Muscle layer of duodenum (tissue), 2 donors: Measurements from ENCODE around the gene CAPN5.

Source experiments
- H3K27ac ChIP-seq: one replicate; pipeline ENCODE4 v1.7.0; 2013; ENCODE audit warnings: mild to moderate bottlenecking, low read length
- H3K27me3 ChIP-seq: one replicate; pipeline ENCODE4 v1.7.0; 2013; ENCODE audit warnings: low read depth, mild to moderate bottlenecking, control low read depth, low read length
- H3K36me3 ChIP-seq, 2 donors: one replicate each; pipeline ENCODE4 v1.7.0; 2013; ENCODE audit warnings: low read length in 2 of 2, control low read depth in 1 of 2, mild to moderate bottlenecking in 1 of 2; ENCODE audit not compliant: insufficient read depth in 2 of 2, control insufficient read depth in 1 of 2
- H3K4me1 ChIP-seq, 2 donors: one replicate each; pipeline ENCODE4 v1.7.0; 2013; ENCODE audit warnings: low read length in 2 of 2, mild to moderate bottlenecking in 2 of 2, control low read depth in 1 of 2, moderate library complexity in 1 of 2; ENCODE audit not compliant: insufficient read depth in 2 of 2, control insufficient read depth in 1 of 2
- H3K4me3 ChIP-seq, 2 donors: one replicate each; pipeline ENCODE4 v1.7.0; 2013; ENCODE audit warnings: low read length in 2 of 2, low read depth in 1 of 2, mild to moderate bottlenecking in 1 of 2
- H3K9me3 ChIP-seq, 2 donors: one replicate each; pipeline ENCODE4 v1.7.0; 2013; ENCODE audit warnings: low read length in 2 of 2, control low read depth in 1 of 2, mild to moderate bottlenecking in 1 of 2; ENCODE audit not compliant: control insufficient read depth in 1 of 2
- donor health status: healthy.

Gene CAPN5

DNA sequence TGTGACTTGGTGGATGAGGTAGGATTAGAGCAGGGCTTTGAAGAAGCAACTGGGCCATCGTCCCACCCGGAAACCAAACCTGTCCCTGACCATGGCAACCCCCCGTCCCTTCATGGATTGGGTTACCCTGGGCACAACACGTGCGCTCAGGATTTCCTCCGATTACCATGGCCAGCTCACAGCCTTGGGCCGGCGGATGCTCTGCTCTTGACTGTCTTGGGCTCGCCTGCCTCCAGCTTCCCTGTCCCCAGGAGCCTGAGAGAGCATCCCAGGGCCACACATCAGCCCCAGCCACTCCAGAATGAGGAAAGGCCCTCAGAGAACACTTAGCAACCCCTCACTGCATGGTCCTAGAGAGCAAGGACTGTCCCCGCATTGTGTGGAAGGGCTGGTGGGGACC lies 84.1 kb downstream of the CAPN5 start:
- Histone ChIP-seq H3K27ac (no peak overlapping the region), H3K4me1 (peaks cover 0 to 4% of the 10 kb centered on the region in 2 donors), H3K36me3 (no peaks in the 10 kb centered on the region), H3K9me3 (no peaks in the 10 kb centered on the region), H3K4me3 (no peak overlapping the region), H3K27me3 (peaks cover 3% of the 10 kb centered on the region)

DNA sequence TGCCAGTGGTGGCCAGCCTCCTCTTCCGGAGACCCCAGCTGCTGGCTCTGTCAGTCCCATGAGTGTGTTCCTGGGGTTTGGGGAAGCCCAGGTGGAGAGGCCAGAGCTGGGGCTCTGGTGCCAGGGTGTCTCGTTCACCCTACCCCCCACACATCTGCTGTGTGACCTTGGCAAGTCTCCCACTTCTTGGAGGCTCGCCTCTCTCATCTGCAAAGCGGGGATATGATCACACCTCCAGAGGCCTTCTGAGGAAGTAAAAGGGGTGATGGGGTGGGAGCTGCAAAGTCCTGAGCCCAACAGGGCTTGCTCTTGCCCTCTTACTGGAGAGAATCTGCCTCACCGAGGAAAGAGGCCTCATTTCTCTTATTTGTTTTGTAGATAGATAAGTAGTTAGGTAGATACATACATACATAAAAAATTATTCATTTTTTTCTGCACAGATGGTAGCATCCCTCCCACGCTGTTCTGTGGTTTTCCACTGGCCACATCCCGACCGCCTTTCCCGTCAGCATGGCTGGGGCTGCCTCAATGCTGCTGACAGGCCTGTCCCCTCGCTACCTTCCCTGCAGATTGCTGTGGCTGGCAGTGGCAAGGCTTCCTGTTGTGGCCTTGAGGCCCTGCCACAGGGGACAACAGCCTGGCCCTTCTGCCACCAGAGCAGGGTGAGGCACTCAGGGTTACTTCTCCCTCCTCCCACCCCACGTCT lies 85.2 kb downstream of the CAPN5 start:
- peaks cover 0 to 4% of the 10 kb centered on the region in 2 donors for H3K4me1 ChIP-seq
- H3K27me3 ChIP-seq = peaks cover 3% of the 10 kb centered on the region
- H3K4me3 ChIP-seq = no peak overlapping the region
- no peaks in the 10 kb centered on the region for H3K9me3 ChIP-seq
- H3K27ac ChIP-seq = no peak overlapping the region
- no peaks in the 10 kb centered on the region for H3K36me3 ChIP-seq

DNA sequence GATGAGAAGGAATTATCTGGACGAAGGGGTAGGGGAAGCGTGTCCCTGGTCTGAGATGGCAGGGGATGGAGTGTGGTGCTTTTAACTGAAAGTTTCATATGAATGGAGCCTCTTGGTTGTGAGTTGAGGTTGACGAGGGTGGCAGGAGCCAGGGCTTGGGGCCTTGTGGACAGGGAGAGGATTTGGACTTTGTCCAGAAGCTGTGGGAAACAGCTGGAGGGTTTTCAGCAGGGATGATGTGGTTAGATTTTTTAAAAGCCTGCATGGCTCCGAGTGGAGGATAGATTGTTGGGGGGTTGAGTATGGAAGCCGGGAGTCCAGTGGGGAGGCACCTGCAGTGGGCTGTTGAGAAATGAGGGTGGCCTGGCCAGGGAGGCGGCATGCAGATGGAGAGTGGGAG lies 86.1 kb downstream of the CAPN5 start:
- H3K27me3 ChIP-seq = peaks cover 3% of the 10 kb centered on the region
- H3K27ac ChIP-seq = no peak overlapping the region
- H3K9me3 ChIP-seq = no peaks in the 10 kb centered on the region
- H3K4me3 ChIP-seq = no peak overlapping the region
- no peaks in the 10 kb centered on the region for H3K36me3 ChIP-seq
- H3K4me1 ChIP-seq = peaks cover 0 to 4% of the 10 kb centered on the region in 2 donors

DNA sequence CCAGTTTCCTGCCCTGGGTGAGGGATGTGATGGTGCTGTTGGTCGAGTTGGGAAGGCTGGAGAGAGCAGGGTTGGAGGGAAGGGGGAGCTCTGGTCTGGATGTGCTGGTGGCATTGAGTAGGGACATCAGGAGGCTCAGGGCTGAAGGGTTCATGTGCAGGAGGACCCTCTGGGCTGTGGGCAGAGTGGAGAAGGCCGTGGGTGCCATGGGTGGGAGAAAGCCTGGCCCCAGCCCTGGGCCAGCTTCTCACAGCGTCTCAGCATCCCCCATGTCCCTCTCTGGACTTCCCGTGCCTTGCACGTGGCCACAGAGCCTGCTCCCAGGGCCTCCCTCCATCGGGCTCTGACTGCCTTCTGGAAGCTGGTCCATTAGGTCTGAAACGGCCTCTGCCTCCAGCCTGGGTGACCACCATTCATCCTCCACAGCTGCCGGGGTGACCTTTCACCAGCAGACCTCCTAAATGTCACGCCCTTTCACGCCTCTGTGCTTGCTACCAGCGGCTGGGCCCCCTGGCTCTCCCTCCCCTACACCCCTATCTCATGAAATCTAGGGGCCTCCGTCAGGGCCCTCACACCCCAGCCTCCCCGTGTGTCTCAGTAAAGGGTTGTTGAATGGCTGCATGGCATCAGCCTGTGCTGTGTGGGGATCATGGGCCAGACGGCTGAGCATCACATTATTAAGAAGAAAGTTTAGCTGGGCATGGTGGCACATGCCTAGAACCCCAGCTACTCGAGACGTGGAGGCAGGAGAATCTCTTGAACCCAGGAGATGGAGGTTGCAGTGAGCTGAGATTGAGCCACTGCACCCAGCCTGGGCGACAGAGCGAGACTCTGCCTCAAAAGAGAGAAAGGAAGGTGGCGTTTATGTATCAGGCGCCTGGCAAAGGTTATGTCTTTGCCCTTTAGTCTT lies 86.8 kb downstream of the CAPN5 start:
- no peak overlapping the region for H3K27ac ChIP-seq
- no peaks in the 10 kb centered on the region for H3K36me3 ChIP-seq
- H3K9me3 ChIP-seq = no peaks in the 10 kb centered on the region
- H3K27me3 ChIP-seq = no peaks in the 10 kb centered on the region
- no peaks in the 10 kb centered on the region for H3K4me1 ChIP-seq
- H3K4me3 ChIP-seq = no peak overlapping the region

DNA sequence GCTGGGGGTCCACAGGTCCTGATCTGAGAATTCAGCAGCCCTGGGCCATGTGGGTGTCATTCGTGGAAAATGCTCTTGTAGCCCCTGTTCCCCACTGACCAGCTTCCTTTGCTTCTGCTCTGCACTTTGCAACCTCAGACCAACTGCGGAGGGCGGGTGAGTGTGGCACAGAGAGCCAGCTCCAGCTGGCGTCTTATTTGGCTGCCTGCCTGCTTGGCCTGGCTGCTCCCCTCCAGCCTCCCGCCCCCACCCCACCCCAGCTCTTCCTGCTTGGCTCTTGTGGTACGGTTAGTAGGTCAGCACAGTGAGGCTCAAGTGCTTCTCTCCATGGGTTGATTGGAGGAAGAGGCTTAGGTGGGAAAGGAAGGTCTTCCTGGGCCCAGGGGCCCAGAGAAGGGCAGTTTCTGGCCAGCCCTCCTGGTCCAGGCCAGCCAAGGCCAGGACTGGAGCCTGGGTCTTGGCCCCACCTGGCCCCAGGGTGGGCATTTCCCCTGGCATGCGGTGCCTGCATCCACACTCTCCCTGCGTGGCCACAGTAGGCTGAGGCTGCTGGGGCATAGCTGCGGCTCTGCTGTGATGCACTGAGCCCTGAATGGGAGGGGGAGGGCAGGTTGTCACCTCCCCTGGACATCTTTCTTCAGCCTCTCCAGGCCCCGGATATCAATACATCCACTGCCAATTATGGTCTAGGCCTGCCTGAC lies 87.8 kb downstream of the CAPN5 start:
- Histone ChIP-seq H3K4me3 (no peak overlapping the region), H3K36me3 (no peaks in the 10 kb centered on the region), H3K9me3 (no peaks in the 10 kb centered on the region), H3K27me3 (no peaks in the 10 kb centered on the region), H3K27ac (no peak overlapping the region), H3K4me1 (no peaks in the 10 kb centered on the region)

DNA sequence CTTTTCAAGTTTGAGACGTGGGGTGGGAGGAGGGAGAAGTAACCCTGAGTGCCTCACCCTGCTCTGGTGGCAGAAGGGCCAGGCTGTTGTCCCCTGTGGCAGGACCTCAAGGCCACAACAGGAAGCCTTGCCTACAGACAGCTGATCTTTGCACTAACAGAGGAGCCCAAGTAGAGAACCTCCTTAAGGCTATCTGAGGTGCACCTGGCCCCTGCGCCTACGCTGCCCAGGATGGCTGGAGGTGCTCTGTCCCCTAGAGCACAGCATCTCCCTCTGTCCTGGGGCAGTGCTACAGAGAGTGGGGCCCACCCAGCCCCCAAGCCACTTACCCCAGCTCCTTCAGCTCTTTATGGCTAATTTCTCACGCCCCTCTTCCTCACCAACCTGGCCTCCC lies 88.3 kb downstream of the CAPN5 start:
- no peak overlapping the region for H3K4me3 ChIP-seq
- no peaks in the 10 kb centered on the region for H3K36me3 ChIP-seq
- no peak overlapping the region for H3K27ac ChIP-seq
- no peaks in the 10 kb centered on the region for H3K9me3 ChIP-seq
- no peaks in the 10 kb centered on the region for H3K4me1 ChIP-seq
- H3K27me3 ChIP-seq = no peaks in the 10 kb centered on the region

DNA sequence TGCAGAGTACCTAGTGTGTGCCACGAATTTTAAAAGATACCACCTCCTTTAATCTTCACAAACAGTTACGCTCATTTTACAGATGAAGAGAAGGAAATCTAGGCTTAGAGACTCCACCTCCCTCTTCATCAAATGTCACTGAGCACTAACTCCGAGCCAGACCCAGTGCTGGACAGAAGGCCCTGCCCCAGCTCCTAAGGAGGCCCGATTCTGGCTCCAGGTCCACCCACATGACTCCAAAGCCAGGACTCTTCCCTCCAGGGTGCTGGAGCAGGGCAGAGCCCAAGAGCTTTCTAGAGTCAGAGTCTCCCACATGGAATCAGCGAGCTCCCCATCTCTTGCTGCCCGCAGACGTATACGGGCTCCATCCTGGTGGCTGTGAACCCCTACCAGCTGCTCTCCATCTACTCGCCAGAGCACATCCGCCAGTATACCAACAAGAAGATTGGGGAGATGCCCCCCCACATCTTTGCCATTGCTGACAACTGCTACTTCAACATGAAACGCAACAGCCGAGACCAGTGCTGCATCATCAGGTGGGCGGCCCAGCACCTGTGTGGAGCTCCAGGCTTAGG lies 88.9 kb downstream of the CAPN5 start:
- no peak overlapping the region for H3K4me3 ChIP-seq
- H3K27ac ChIP-seq = no peak overlapping the region
- H3K4me1 ChIP-seq = no peaks in the 10 kb centered on the region
- no peaks in the 10 kb centered on the region for H3K36me3 ChIP-seq
- H3K27me3 ChIP-seq = no peaks in the 10 kb centered on the region
- no peaks in the 10 kb centered on the region for H3K9me3 ChIP-seq

DNA sequence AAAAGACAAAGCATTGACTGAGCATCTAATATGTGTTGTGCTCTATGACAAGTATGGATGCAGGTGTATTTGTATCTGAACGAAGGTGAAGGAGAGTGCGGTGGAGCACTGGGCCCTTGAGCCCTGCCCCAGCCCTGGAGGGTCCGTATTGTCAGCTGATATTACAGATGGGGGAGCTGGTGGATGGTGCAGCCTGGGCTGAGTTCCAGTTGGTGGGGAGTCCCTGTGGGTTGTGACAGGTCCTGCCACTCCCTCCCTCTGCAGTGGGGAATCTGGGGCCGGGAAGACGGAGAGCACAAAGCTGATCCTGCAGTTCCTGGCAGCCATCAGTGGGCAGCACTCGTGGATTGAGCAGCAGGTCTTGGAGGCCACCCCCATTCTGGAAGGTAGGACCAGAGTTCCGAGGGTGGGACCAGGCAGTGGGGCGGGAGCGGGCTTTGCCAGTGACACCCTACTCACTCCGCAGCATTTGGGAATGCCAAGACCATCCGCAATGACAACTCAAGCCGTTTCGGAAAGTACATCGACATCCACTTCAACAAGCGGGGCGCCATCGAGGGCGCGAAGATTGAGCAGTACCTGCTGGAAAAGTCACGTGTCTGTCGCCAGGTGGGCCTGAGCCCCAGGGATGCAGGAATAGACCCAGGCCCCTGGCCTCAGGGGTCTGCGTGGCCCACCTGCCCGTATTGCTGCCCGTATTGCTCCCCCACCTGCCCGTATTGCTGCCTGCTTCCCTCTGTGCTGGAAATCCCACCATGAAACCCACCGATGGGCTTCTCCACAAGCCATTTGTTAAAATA lies 89.8 kb downstream of the CAPN5 start:
- no peaks in the 10 kb centered on the region for H3K4me1 ChIP-seq
- H3K27ac ChIP-seq = no peak overlapping the region
- H3K36me3 ChIP-seq = no peaks in the 10 kb centered on the region
- no peaks in the 10 kb centered on the region for H3K27me3 ChIP-seq
- H3K9me3 ChIP-seq = no peaks in the 10 kb centered on the region
- H3K4me3 ChIP-seq = no peak overlapping the region

DNA sequence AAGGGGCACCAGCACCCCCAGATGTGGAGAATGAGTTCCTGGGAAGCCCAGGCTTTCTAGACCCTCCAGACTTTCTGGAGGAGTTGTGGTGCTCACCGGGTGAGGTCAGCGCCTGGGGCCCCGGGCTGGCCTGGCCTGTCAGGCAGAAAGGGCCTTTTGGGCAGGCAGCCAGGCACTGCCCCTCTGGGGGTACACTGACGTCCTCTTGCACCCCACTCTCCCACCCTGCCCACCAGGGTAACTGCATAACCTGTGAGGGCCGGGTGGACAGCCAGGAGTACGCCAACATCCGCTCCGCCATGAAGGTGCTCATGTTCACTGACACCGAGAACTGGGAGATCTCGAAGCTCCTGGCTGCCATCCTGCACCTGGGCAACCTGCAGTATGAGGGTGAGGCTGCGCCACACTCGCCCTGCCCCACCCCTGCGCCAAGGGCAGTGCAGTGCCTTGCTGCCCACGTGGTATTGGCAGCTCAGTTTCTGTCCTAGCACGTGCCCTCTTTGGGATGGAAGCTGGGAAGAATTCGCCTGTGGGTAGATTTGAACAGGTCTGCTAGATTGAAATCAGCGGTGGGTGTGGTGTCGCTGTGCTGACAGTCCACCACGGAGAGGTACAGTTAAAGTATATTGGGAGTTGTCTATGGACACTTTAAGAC lies 91.4 kb downstream of the CAPN5 start:
- Histone ChIP-seq H3K4me3 (no peak overlapping the region), H3K36me3 (no peaks in the 10 kb centered on the region), H3K27ac (no peak overlapping the region), H3K9me3 (no peaks in the 10 kb centered on the region), H3K4me1 (no peaks in the 10 kb centered on the region), H3K27me3 (no peaks in the 10 kb centered on the region)

DNA sequence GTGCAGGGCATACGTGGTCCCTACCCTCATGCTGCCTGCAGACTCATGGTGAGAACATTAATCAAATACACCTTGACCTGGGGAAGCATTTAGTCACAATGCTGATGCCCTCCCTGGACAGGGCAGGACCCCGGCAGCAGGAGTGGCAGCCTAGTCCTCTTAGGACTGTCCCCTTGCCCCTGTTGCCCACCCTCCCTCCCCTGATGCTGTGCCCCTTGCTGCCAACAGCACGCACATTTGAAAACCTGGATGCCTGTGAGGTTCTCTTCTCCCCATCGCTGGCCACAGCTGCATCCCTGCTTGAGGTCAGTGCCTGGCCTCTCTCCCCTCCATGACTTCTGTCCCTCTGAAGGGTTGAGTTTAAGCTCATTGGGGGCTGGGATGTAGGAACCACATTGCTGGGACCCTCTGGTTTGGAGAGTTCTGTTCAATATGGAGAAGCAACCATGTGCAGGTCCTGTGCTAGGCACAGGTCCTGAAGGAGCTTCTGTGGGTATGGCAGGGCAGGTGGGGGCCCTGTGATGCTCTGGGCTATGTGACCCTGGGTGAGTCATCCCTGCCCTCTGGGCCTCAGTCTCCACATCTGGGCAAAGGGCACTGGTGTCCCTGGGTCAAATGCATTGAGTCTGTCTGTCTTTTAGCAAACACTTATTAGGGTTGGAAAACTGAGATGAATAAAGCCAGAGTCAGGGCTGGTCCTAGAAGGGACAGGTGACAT lies 92.6 kb downstream of the CAPN5 start:
- H3K4me1 ChIP-seq = no peaks in the 10 kb centered on the region
- H3K4me3 ChIP-seq = no peak overlapping the region
- H3K36me3 ChIP-seq = no peaks in the 10 kb centered on the region
- H3K27me3 ChIP-seq = no peaks in the 10 kb centered on the region
- no peaks in the 10 kb centered on the region for H3K9me3 ChIP-seq
- no peak overlapping the region for H3K27ac ChIP-seq
